ENCODE data around the gene ZNF526. TPM values are rescaled to one million over a fixed set of nuclear protein-coding genes. Genes with fewer than 3 reads are reported as not detected.

The ZNF526 gene
- total and polyA plus RNA-seq, 4 donors, result 4.6 to 7.1 (median 6.0) TPM

GRCh38 chr19:42232435-42232834 lies 12.3 kb downstream of the ZNF526 start:
- Histone ChIP-seq H3K4me3 (ENCODE audit: low read depth, low read length) (no peak overlapping the region), H3K27ac (ENCODE audit: low read depth, low read length) (no peak overlapping the region), H3K9me3 (ENCODE audit: control insufficient read depth, insufficient read depth, low read length) (no peaks in the 10 kb centered on the region), H3K27me3 (ENCODE audit: control insufficient read depth, insufficient read depth, low read length) (no peaks in the 10 kb centered on the region), H3K4me1 (ENCODE audit: control insufficient read depth, insufficient read depth, low read length) (peaks cover 13% of the 10 kb centered on the region), H3K36me3 (ENCODE audit: control insufficient read depth, insufficient read depth, low read length) (peaks cover 96% of the 10 kb centered on the region)
- WGBS (ENCODE audit: insufficient coverage), result 95% methylated on average over 6 of the region's 10 CpGs
- no peak for DNase-seq (ENCODE audit: low read depth in 4 of 6, low spot score in 6 of 6)

DNA sequence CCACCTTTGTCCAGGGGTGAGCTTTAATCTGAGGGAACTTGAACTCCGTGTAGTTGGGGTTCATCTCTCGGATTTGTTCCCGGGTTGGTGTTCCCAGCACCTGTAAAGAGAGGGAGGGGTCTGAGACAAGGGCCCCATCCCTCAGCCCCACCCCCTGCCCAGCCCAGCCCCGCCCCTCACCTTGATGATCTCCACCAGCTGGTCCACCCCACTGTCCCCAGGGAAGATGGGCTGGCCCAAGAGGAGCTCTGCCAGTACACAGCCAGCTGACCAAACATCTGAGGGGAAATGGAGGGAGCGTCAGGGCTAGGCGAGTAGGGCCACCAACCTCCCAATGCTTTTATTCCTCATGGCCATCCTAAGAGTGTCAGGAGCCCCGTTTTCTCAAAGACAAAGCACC lies 13.0 kb downstream of the ZNF526 start:
- WGBS (ENCODE audit: insufficient coverage), result 88% methylated on average over 3 of the region's 7 CpGs
- H3K27ac ChIP-seq (ENCODE audit: low read depth, low read length), result no peak overlapping the region
- peaks cover 93% of the 10 kb centered on the region for H3K36me3 ChIP-seq (ENCODE audit: control insufficient read depth, insufficient read depth, low read length)
- no peaks in the 10 kb centered on the region for H3K27me3 ChIP-seq (ENCODE audit: control insufficient read depth, insufficient read depth, low read length)
- DNase-seq (ENCODE audit: low read depth in 4 of 6, low spot score in 6 of 6), result no peak
- no peaks in the 10 kb centered on the region for H3K9me3 ChIP-seq (ENCODE audit: control insufficient read depth, insufficient read depth, low read length)
- peaks cover 13% of the 10 kb centered on the region for H3K4me1 ChIP-seq (ENCODE audit: control insufficient read depth, insufficient read depth, low read length)
- H3K4me3 ChIP-seq (ENCODE audit: low read depth, low read length), result no peak overlapping the region

- 89% methylated on average over 4 of the region's 6 CpGs for WGBS (ENCODE audit: insufficient coverage)
- Histone ChIP-seq H3K4me1 (ENCODE audit: control insufficient read depth, insufficient read depth, low read length) (peaks cover 13% of the 10 kb centered on the region), H3K9me3 (ENCODE audit: control insufficient read depth, insufficient read depth, low read length) (no peaks in the 10 kb centered on the region), H3K36me3 (ENCODE audit: control insufficient read depth, insufficient read depth, low read length) (peaks cover 93% of the 10 kb centered on the region), H3K27ac (ENCODE audit: low read depth, low read length) (no peak overlapping the region), H3K4me3 (ENCODE audit: low read depth, low read length) (no peak overlapping the region), H3K27me3 (ENCODE audit: control insufficient read depth, insufficient read depth, low read length) (no peaks in the 10 kb centered on the region)
- DNase-seq (ENCODE audit: low read depth in 4 of 6, low spot score in 6 of 6), result no peak
Observed at GRCh38 chr19:42233678-42234292, 13.7 kb downstream of the ZNF526 start.

DNA sequence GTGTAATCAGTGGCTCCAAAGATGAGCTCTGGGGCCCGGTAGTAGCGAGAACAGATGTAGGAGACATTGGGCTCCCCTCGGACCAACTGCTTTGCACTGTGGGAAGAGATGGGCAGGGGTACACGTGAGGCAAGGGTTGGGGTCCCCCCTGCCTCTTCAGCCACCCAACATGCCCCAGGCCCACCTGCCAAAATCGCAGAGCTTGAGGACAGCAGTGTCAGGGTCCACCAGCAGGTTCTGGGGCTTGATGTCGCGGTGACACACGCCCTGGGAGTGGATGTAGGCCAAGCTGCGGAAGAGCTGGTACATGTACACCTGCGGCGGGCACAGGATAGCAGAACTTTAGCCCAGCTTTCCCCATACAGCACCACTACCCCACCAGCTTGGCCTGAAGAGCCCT lies 14.3 kb downstream of the ZNF526 start:
- Histone ChIP-seq H3K4me3 (ENCODE audit: low read depth, low read length) (no peak overlapping the region), H3K36me3 (ENCODE audit: control insufficient read depth, insufficient read depth, low read length) (peaks cover 93% of the 10 kb centered on the region), H3K9me3 (ENCODE audit: control insufficient read depth, insufficient read depth, low read length) (no peaks in the 10 kb centered on the region), H3K27me3 (ENCODE audit: control insufficient read depth, insufficient read depth, low read length) (no peaks in the 10 kb centered on the region), H3K4me1 (ENCODE audit: control insufficient read depth, insufficient read depth, low read length) (peaks cover 13% of the 10 kb centered on the region), H3K27ac (ENCODE audit: low read depth, low read length) (no peak overlapping the region)
- DNase-seq (ENCODE audit: low read depth in 4 of 6, low spot score in 6 of 6), result no peak
- WGBS (ENCODE audit: insufficient coverage), result 97% methylated on average over 11 of the region's 11 CpGs

- Histone ChIP-seq H3K9me3 (ENCODE audit: control insufficient read depth, insufficient read depth, low read length) (no peaks in the 10 kb centered on the region), H3K27ac (ENCODE audit: low read depth, low read length) (no peak overlapping the region), H3K4me1 (ENCODE audit: control insufficient read depth, insufficient read depth, low read length) (peaks cover 12% of the 10 kb centered on the region), H3K36me3 (ENCODE audit: control insufficient read depth, insufficient read depth, low read length) (peaks cover 93% of the 10 kb centered on the region), H3K4me3 (ENCODE audit: low read depth, low read length) (no peak overlapping the region), H3K27me3 (ENCODE audit: control insufficient read depth, insufficient read depth, low read length) (no peaks in the 10 kb centered on the region)
- WGBS (ENCODE audit: insufficient coverage), result 67% methylated on average over 5 of the region's 5 CpGs
- no peak for DNase-seq (ENCODE audit: low read depth in 4 of 6, low spot score in 6 of 6)
Observed at GRCh38 chr19:42235181-42235580, 15.1 kb downstream of the ZNF526 start.

GRCh38 chr19:42239544-42240220 lies 19.6 kb downstream of the ZNF526 start:
- Histone ChIP-seq H3K4me3 (ENCODE audit: low read depth, low read length) (no peak overlapping the region), H3K27me3 (ENCODE audit: control insufficient read depth, insufficient read depth, low read length) (no peaks in the 10 kb centered on the region), H3K27ac (ENCODE audit: low read depth, low read length) (no peak overlapping the region), H3K9me3 (ENCODE audit: control insufficient read depth, insufficient read depth, low read length) (no peaks in the 10 kb centered on the region), H3K36me3 (ENCODE audit: control insufficient read depth, insufficient read depth, low read length) (peaks cover 51% of the 10 kb centered on the region), H3K4me1 (ENCODE audit: control insufficient read depth, insufficient read depth, low read length) (peaks cover 26% of the 10 kb centered on the region)
- no peak for DNase-seq (ENCODE audit: low read depth in 4 of 6, low spot score in 6 of 6)
- 94% methylated on average over 8 of the region's 10 CpGs for WGBS (ENCODE audit: insufficient coverage)

- DNase-seq (ENCODE audit: low read depth in 4 of 6, low spot score in 6 of 6), result no peak
- peak overlapping the region; percentile 33 for H3K27ac ChIP-seq (ENCODE audit: low read depth, low read length)
- peak overlapping the region; percentile 61 for H3K4me3 ChIP-seq (ENCODE audit: low read depth, low read length)
- H3K36me3 ChIP-seq (ENCODE audit: control insufficient read depth, insufficient read depth, low read length), result peaks cover 35% of the 10 kb centered on the region
- no peaks in the 10 kb centered on the region for H3K27me3 ChIP-seq (ENCODE audit: control insufficient read depth, insufficient read depth, low read length)
- H3K4me1 ChIP-seq (ENCODE audit: control insufficient read depth, insufficient read depth, low read length), result peaks cover 42% of the 10 kb centered on the region
- WGBS (ENCODE audit: insufficient coverage), result no CpG with 5 or more reads among the region's 3 CpGs
- H3K9me3 ChIP-seq (ENCODE audit: control insufficient read depth, insufficient read depth, low read length), result no peaks in the 10 kb centered on the region
Observed at GRCh38 chr19:42241279-42241678, 21.2 kb downstream of the ZNF526 start.

DNA sequence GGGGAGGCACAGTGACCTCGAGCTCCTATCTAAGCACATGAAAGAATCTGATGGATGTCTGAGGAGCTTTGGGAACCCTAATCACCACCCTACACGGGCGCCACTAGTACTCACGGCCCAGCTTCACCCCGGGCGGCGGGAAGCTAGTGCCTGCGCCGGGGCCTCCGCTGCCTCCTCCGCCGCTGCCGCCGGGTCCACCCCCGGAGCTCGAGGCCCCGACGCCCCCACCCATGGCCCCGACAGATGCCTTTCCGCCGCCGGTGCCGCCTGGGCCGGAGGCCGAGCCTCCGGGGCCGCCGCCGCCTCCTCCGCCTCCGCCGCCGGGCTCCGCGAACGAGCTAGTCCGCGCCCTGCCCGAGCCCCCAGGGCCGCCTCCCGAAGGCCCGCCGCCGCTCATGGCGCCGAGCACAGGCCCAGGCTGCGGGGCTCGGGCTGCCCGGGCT lies 22.0 kb downstream of the ZNF526 start:
- Histone ChIP-seq H3K9me3 (ENCODE audit: control insufficient read depth, insufficient read depth, low read length) (no peaks in the 10 kb centered on the region), H3K4me1 (ENCODE audit: control insufficient read depth, insufficient read depth, low read length) (peaks cover 51% of the 10 kb centered on the region), H3K4me3 (ENCODE audit: low read depth, low read length) (peak overlapping the region; percentile 61), H3K36me3 (ENCODE audit: control insufficient read depth, insufficient read depth, low read length) (peaks cover 30% of the 10 kb centered on the region), H3K27ac (ENCODE audit: low read depth, low read length) (peak overlapping the region; percentile 33), H3K27me3 (ENCODE audit: control insufficient read depth, insufficient read depth, low read length) (no peaks in the 10 kb centered on the region)
- peak in 1 of 6 donors; percentile 13 for DNase-seq (ENCODE audit: low read depth in 4 of 6, low spot score in 6 of 6)
- WGBS (ENCODE audit: insufficient coverage), result under 1% methylated on average over 49 of the region's 49 CpGs

GRCh38 chr19:42242512-42243409 lies 22.6 kb downstream of the ZNF526 start, which contains the start of gene GSK3A:
GSK3A (minus strand) TSS chr19:42242602; CDS start chr19:42242465, 137 bp downstream.
- H3K36me3 ChIP-seq (ENCODE audit: control insufficient read depth, insufficient read depth, low read length), result peaks cover 31% of the 10 kb centered on the region
- DNase-seq (ENCODE audit: low read depth in 4 of 6, low spot score in 6 of 6), result peak; percentile 98 to 100 (median 99)
- H3K9me3 ChIP-seq (ENCODE audit: control insufficient read depth, insufficient read depth, low read length), result no peaks in the 10 kb centered on the region
- H3K4me3 ChIP-seq (ENCODE audit: low read depth, low read length), result peak within 1 kb of the TSS; percentile 85
- H3K4me1 ChIP-seq (ENCODE audit: control insufficient read depth, insufficient read depth, low read length), result peaks cover 55% of the 10 kb centered on the region
- peak within 1 kb of the TSS; percentile 96 for H3K27ac ChIP-seq (ENCODE audit: low read depth, low read length)
- no peaks in the 10 kb centered on the region for H3K27me3 ChIP-seq (ENCODE audit: control insufficient read depth, insufficient read depth, low read length)
- WGBS (ENCODE audit: insufficient coverage), result under 1% methylated on average over 76 of the region's 76 CpGs
